Loucy (cell line): ENCODE results near the gene PVALB.

Source experiments
- EZH2phosphoT487 ChIP-seq: fragments of 200-600 bp; IDR thresholded peaks from 2 replicates; pipeline ENCODE4 v1.6.1; 2018; ENCODE audit warnings: antibody characterized with exemption, mild to moderate bottlenecking, moderate library complexity, borderline replicate concordance
- TF ChIP-seq, protein P1 (sequence below): fragments of 200-600 bp; sonication (generic); conservative IDR thresholded peaks from 2 replicates; pipeline ENCODE4 v1.5.1; 2014; ENCODE audit warnings: mild to moderate bottlenecking, antibody characterized with exemption, low read length

DNA sequence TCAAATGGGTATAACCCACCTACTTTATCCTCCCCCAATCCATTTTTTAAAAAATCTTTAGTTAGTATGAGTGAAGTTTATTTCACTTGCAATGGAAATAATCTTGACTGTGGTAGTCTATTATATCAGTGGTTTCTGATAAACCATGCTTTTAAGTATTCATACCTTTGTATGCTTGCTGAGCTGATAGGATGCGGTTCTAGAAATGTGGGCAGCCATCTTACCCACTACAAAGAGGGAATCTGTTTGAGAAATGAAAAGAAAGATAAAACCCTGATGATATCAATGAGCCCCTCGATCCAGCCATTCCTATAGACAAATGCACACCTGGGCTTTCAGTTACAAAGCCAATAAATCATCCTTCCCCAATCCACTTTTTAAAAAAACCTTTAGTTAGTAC lies 13.8 kb upstream of the PVALB start:
- TF ChIP-seq, protein P1, sequence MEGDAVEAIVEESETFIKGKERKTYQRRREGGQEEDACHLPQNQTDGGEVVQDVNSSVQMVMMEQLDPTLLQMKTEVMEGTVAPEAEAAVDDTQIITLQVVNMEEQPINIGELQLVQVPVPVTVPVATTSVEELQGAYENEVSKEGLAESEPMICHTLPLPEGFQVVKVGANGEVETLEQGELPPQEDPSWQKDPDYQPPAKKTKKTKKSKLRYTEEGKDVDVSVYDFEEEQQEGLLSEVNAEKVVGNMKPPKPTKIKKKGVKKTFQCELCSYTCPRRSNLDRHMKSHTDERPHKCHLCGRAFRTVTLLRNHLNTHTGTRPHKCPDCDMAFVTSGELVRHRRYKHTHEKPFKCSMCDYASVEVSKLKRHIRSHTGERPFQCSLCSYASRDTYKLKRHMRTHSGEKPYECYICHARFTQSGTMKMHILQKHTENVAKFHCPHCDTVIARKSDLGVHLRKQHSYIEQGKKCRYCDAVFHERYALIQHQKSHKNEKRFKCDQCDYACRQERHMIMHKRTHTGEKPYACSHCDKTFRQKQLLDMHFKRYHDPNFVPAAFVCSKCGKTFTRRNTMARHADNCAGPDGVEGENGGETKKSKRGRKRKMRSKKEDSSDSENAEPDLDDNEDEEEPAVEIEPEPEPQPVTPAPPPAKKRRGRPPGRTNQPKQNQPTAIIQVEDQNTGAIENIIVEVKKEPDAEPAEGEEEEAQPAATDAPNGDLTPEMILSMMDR, result no peak
- no peak for TF ChIP-seq EZH2phosphoT487
